Naive thymus-derived CD4-positive, alpha-beta T cell (primary cell): ENCODE data around the gene SULT4A1. TPM values are rescaled to one million over a fixed set of nuclear protein-coding genes. Genes with fewer than 3 reads are reported as not detected.

Experiments
- ATAC-seq: fragments of 150-1000 bp; cut with Tn5 transposase; 2 replicates; pipeline ENCODE4 v1.10.0; 2021; ENCODE audit warnings: mild to moderate bottlenecking, moderate library complexity
- CTCF ChIA-PET: fragments of 350-600 bp; sonication (Branson Sonifier 250); formaldehyde crosslinking; loops from one replicate; lab custom pipeline; 2021; ENCODE audit warnings: antibody characterized with exemption; lab: Charles Lee
- POLR2A ChIA-PET: fragments of 350-600 bp; sonication (Branson Sonifier 250); formaldehyde crosslinking; loops from one replicate; lab custom pipeline; 2021; ENCODE audit warnings: antibody characterized with exemption, inconsistent platforms; lab: Charles Lee
- DNase-seq, 9 donors: peaks; one replicate each; pipeline versions ENCODE4 v3.0.0 to v3.0.0-alpha.2; 2020 to 2022; ENCODE audit warnings: mixed read lengths in 1 of 9
- H3K27ac ChIP-seq: one replicate; pipeline ENCODE4 v1.7.0; 2013; ENCODE audit warnings: mild to moderate bottlenecking, low read depth, low read length, moderate library complexity
- H3K27me3 ChIP-seq, 2 donors: one replicate each; pipeline ENCODE4 v1.7.0; 2013; ENCODE audit warnings: low read length in 2 of 2, mild to moderate bottlenecking in 2 of 2, moderate library complexity in 2 of 2; ENCODE audit not compliant: control insufficient read depth in 2 of 2, insufficient read depth in 2 of 2
- H3K36me3 ChIP-seq, 3 experiments: 1 replicate in 2 of 3; 2 replicates in 1 of 3; pipeline ENCODE4 v1.7.0; 2013; ENCODE audit warnings: low read length in 3 of 3, mild to moderate bottlenecking in 3 of 3, moderate library complexity in 1 of 3; ENCODE audit not compliant: insufficient read depth in 3 of 3, control insufficient read depth in 2 of 3
- H3K4me1 ChIP-seq, 2 donors: one replicate each; pipeline ENCODE4 v1.7.0; 2013; ENCODE audit warnings: low read length in 2 of 2, mild to moderate bottlenecking in 2 of 2, moderate library complexity in 1 of 2; ENCODE audit not compliant: control insufficient read depth in 2 of 2, insufficient read depth in 2 of 2
- H3K4me3 ChIP-seq: 2 replicates; pipeline ENCODE4 v1.7.0; 2013; ENCODE audit warnings: mild to moderate bottlenecking, low read length
- H3K9me3 ChIP-seq, 3 experiments: 1 replicate in 2 of 3; 2 replicates in 1 of 3; pipeline ENCODE4 v1.7.0; 2013; ENCODE audit warnings: low read length in 3 of 3; ENCODE audit not compliant: control insufficient read depth in 2 of 3
- H3K27ac Mint-ChIP-seq, 9 donors: one replicate each; pipeline ENCODE4 v1.8.0; 2020 to 2022; ENCODE audit warnings: mixed read lengths in 9 of 9, mild to moderate bottlenecking in 8 of 9, moderate library complexity in 5 of 9, inconsistent platforms in 2 of 9
- H3K27me3 Mint-ChIP-seq, 5 donors: one replicate each; pipeline ENCODE4 v1.8.0; 2021 to 2022; ENCODE audit warnings: mixed read lengths in 5 of 5, mild to moderate bottlenecking in 1 of 5
- H3K36me3 Mint-ChIP-seq, 5 donors: one replicate each; pipeline ENCODE4 v1.8.0; 2020 to 2022; ENCODE audit warnings: mixed read lengths in 5 of 5, mild to moderate bottlenecking in 3 of 5, inconsistent platforms in 1 of 5
- H3K4me1 Mint-ChIP-seq, 7 donors: one replicate each; pipeline ENCODE4 v1.8.0; 2020 to 2022; ENCODE audit warnings: mixed read lengths in 7 of 7, mild to moderate bottlenecking in 3 of 7, inconsistent platforms in 1 of 7
- H3K4me3 Mint-ChIP-seq, 10 donors: one replicate each; pipeline ENCODE4 v1.8.0; 2020 to 2022; ENCODE audit warnings: mild to moderate bottlenecking in 10 of 10, mixed read lengths in 10 of 10, moderate library complexity in 6 of 10, inconsistent platforms in 2 of 10
- H3K9me3 Mint-ChIP-seq, 11 donors: one replicate each; pipeline ENCODE4 v1.8.0; 2020 to 2022; ENCODE audit warnings: mixed read lengths in 11 of 11, mild to moderate bottlenecking in 4 of 11, inconsistent platforms in 1 of 11, moderate library complexity in 1 of 11
- intact Hi-C, 2 donors: fragments of 100-400 bp; cut with micrococcal nuclease; formaldehyde crosslinking; loops; one replicate each; pipeline ENCODE4 v1.15.1; 2023
- polyA plus RNA-seq, 2 donors: library from polyadenylated mRNA; unstranded; fragments of 300-500 nt; fragmentation: Illumina TruSeq; gene quantifications; one replicate each; pipeline ENCODE4 v1.2.3, GENCODE V29; 2021
- total RNA-seq, 6 experiments: library from RNA in 5 of 6; stranded (reverse) in 5 of 6; gene quantifications; 1 replicate in 5 of 6; 2 replicates in 1 of 6; pipeline ENCODE4 v1.2.3 and lab custom pipeline; 2021 to 2026

SULT4A1 gene
- total and polyA plus RNA-seq, 7 experiments from 2014 or later, result not detected

DNA sequence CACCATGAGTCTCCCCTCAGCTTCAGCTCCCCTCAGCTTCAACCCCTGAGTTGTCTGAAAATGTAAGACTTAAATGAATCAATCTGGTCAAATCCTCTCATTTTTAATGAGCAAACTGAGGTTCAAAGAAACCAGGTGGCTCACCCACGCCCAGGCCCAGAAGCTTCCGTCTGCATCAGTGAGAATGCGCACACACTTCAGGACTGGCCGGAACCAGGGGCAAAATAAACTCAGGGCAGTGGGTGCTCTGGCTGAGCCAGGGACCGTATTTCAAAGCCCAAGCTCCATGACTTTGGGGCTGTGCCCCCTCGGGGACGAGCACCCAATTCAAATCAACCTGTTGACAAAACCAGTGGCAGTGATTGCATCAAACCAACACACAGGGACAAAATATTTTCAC is 3.1 kb downstream of the SULT4A1 start:
- ChIA-PET CTCF (no interaction called here), POLR2A (no interaction called here)
- Histone ChIP-seq H3K9me3 (peaks cover 0 to 6% (median 0%) of the 10 kb centered on the region in 3 experiments), H3K27ac (no peak overlapping the region), H3K4me3 (no peak overlapping the region), H3K36me3 (no peaks in the 10 kb centered on the region), H3K4me1 (no peaks in the 10 kb centered on the region), H3K27me3 (no peaks in the 10 kb centered on the region)
- Mint-ChIP-seq H3K4me3 (no peak overlapping the region), H3K27me3 (peaks cover 38 to 88% (median 57%) of the 10 kb centered on the region in 5 donors), H3K36me3 (peaks cover 0 to 8% (median 3%) of the 10 kb centered on the region in 5 donors), H3K9me3 (peaks cover 0 to 25% (median 10%) of the 10 kb centered on the region in 11 donors), H3K4me1 (peaks cover 0 to 10% (median 2%) of the 10 kb centered on the region in 7 donors), H3K27ac (no peak overlapping the region)
- intact Hi-C loops, result no loop called here
- no peak for DNase-seq
- ATAC-seq, result no peak

DNA sequence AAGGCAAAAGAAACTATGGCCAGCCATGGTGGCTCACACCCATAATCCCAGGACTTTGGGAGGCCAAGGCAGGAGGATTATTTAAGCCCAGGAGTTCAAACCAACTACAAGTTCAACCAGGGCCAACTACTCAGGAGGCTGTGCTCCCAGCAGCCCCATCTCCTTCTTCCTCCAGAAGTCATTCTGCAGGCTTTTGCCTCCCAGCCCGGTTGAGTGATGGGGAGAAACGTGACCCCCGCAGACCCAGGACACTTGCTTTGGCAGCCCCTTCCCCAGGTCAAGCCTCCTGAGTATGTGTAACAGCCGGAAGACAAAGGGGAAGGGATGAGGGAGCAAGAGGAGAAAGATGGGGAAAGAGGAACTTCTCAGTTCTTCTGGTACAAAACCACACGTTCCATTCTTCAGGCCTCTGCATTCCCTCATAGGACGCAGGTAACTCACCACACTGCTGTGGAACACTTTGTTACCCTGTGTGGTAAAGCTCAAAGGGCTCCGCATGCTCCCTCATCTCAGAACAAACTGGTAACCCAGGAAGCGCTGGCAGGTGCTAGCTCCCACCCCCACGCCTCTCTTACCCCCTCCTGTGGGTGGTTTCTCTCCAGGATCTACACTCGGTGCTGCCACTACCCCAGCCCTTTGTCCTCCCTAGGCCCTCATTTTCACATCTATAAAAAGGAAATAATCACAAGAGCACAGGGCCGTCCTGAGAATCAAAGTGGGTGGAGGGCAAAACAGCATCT is 4.0 kb downstream of the SULT4A1 start:
- ChIA-PET CTCF (no interaction called here), POLR2A (no interaction called here)
- Histone ChIP-seq H3K9me3 (peaks cover 0 to 6% (median 0%) of the 10 kb centered on the region in 3 experiments), H3K36me3 (no peaks in the 10 kb centered on the region), H3K27ac (no peak overlapping the region), H3K27me3 (no peaks in the 10 kb centered on the region), H3K4me3 (no peak overlapping the region), H3K4me1 (no peaks in the 10 kb centered on the region)
- peaks cover 0 to 8% (median 3%) of the 10 kb centered on the region in 5 donors for H3K36me3 Mint-ChIP-seq
- DNase-seq, result no peak
- intact Hi-C loops, result no loop called here
- H3K27me3 Mint-ChIP-seq, result peaks cover 30 to 87% (median 49%) of the 10 kb centered on the region in 5 donors
- peaks cover 0 to 10% (median 2%) of the 10 kb centered on the region in 7 donors for H3K4me1 Mint-ChIP-seq
- no peak overlapping the region for H3K4me3 Mint-ChIP-seq
- H3K9me3 Mint-ChIP-seq, result peaks cover 0 to 25% (median 7%) of the 10 kb centered on the region in 11 donors
- H3K27ac Mint-ChIP-seq, result no peak overlapping the region
- ATAC-seq, result no peak

DNA sequence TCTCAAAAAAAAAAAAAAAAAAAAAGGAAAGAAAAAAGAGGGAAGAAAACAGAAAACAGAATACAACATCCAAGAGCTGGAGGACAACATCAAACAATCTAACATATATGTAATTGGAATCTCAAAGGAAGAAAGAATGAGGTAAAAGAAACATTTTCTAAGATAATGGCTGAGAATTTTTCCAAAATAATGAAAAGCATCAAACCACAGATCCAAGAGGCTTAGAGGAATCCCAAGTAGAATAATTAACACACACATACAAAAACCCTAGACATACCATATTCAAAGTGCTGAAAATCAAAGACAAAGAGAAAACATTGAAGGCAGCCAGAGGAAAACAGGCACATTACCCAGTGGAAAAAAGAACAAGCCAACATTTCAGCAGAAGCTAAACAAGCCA is 4.9 kb downstream of the SULT4A1 start:
- no peaks in the 10 kb centered on the region for H3K36me3 ChIP-seq
- CTCF ChIA-PET, result no interaction called here
- POLR2A ChIA-PET, result no interaction called here

DNA sequence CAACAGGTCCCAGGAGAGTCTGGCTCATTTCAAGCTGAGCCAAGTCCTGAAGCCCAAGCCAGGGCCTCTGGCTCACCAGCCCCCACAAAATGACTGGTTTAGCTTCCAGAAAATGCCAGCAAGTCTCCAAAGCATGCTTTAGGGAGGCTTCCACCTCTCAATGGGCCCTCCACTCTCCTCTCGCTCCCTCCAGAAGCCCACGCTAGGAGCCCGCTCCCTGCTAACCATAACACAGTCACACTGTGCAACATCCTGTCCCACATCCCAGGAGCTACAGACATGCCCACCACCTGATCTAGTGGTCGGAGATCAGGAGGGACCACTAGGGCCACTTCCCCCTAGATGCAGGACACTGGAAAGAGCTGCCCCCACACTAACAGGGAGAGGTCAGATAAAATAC is 6.9 kb downstream of the SULT4A1 start:
- Histone ChIP-seq H3K4me1 (no peaks in the 10 kb centered on the region), H3K4me3 (no peak overlapping the region), H3K9me3 (peaks cover 0 to 6% (median 0%) of the 10 kb centered on the region in 3 experiments), H3K36me3 (no peaks in the 10 kb centered on the region), H3K27me3 (no peaks in the 10 kb centered on the region), H3K27ac (no peak overlapping the region)
- POLR2A ChIA-PET, result no interaction called here
- peaks cover 0 to 8% (median 3%) of the 10 kb centered on the region in 5 donors for H3K36me3 Mint-ChIP-seq
- no peak for ATAC-seq
- peaks cover 13 to 89% (median 35%) of the 10 kb centered on the region in 5 donors for H3K27me3 Mint-ChIP-seq
- CTCF ChIA-PET, result no interaction called here
- H3K4me3 Mint-ChIP-seq, result no peak overlapping the region
- H3K4me1 Mint-ChIP-seq, result peaks cover 0 to 3% (median 0%) of the 10 kb centered on the region in 7 donors
- no peak overlapping the region for H3K27ac Mint-ChIP-seq
- peaks cover 0 to 21% (median 7%) of the 10 kb centered on the region in 11 donors for H3K9me3 Mint-ChIP-seq
- DNase-seq, result no peak
- intact Hi-C loops, result no loop called here

More for the DNA sequence above, 4.9 kb downstream of the SULT4A1 start:
- Histone ChIP-seq H3K4me3 (no peak overlapping the region), H3K27ac (no peak overlapping the region), H3K4me1 (no peaks in the 10 kb centered on the region), H3K27me3 (no peaks in the 10 kb centered on the region), H3K9me3 (peaks cover 0 to 6% (median 0%) of the 10 kb centered on the region in 3 experiments)
- intact Hi-C loops, result no loop called here
- H3K4me1 Mint-ChIP-seq, result peaks cover 0 to 5% (median 0%) of the 10 kb centered on the region in 7 donors
- peaks cover 0 to 8% (median 3%) of the 10 kb centered on the region in 5 donors for H3K36me3 Mint-ChIP-seq
- DNase-seq (no peak), ATAC-seq (no peak)
- peaks cover 0 to 21% (median 7%) of the 10 kb centered on the region in 11 donors for H3K9me3 Mint-ChIP-seq
- peaks cover 25 to 85% (median 42%) of the 10 kb centered on the region in 5 donors for H3K27me3 Mint-ChIP-seq
- no peak overlapping the region for H3K27ac Mint-ChIP-seq
- H3K4me3 Mint-ChIP-seq, result no peak overlapping the region

DNA sequence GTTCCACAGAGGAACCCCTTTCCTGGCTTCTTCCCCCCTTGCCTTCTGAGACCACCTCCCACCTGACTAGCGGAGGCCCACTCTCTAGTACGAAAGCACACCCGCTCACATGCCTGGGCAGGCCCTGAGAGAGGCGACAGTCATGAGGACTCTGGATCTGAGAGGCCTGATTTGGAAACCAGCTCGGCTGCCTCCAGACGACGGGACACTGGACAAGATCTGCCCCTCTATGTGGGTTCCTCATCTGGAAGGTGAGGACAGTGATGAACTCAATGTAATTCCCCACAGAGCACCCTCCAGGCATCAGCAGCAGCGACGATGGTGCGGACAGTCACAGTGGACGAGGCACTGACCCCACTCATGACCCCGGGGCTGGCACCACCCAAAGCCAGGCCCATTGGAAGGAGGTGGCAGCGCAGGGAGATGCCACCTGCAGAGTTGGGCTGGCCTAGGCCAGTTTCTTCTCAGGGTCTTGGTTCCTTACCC is 7.5 kb downstream of the SULT4A1 start:
- H3K4me1 ChIP-seq, result no peaks in the 10 kb centered on the region
- H3K4me1 Mint-ChIP-seq, result peaks cover 0 to 3% (median 0%) of the 10 kb centered on the region in 7 donors
- no peak overlapping the region for H3K27ac Mint-ChIP-seq
- ATAC-seq (no peak), DNase-seq (no peak)
- H3K27me3 ChIP-seq, result no peaks in the 10 kb centered on the region
- H3K27ac ChIP-seq, result no peak overlapping the region
- POLR2A ChIA-PET, result no interaction called here
- H3K27me3 Mint-ChIP-seq, result peaks cover 11 to 85% (median 38%) of the 10 kb centered on the region in 5 donors
- no peak overlapping the region for H3K4me3 Mint-ChIP-seq
- CTCF ChIA-PET, result no interaction called here
- intact Hi-C loops, result no loop called here
- no peaks in the 10 kb centered on the region for H3K36me3 ChIP-seq
- no peak overlapping the region for H3K4me3 ChIP-seq
- H3K9me3 ChIP-seq, result peaks cover 0 to 6% (median 0%) of the 10 kb centered on the region in 3 experiments
- H3K36me3 Mint-ChIP-seq, result peaks cover 0 to 8% (median 3%) of the 10 kb centered on the region in 5 donors
- peaks cover 0 to 21% (median 7%) of the 10 kb centered on the region in 11 donors for H3K9me3 Mint-ChIP-seq

DNA sequence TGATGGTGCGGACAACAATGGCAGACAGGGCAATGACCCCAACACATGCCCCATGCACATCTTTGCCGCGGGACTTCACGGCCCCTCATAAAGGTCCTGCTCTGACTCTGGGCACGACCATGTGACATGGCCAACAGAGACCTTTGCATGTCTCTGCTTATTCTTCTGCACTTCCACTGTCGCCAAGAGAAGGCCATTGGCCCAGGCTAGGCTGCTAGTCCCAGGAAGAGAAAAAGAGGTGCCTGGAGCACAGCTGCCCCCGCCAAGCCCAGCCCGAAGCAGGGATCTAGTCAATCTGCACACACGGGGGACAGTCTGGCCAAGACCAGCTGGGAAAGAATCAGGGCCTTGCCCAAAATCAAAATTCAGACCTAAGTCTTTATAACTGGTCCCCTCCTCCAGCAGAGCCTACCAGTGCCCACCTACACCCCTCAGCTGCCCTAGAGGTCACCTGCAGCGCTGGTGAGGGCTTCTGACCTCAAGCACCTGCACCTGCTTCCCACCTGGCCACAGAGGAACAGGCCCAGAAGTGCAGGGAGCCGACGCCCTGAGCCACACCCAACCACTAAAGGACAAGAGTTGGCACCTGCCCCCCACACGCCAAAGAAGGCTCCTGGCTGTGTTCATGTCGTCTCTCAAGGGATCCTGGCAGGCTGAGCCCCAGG is 8.1 kb downstream of the SULT4A1 start:
- Histone ChIP-seq H3K9me3 (peaks cover 0 to 6% (median 0%) of the 10 kb centered on the region in 3 experiments), H3K4me1 (no peaks in the 10 kb centered on the region), H3K4me3 (no peak overlapping the region), H3K36me3 (no peaks in the 10 kb centered on the region), H3K27me3 (no peaks in the 10 kb centered on the region), H3K27ac (no peak overlapping the region)
- intact Hi-C loops, result no loop called here
- peaks cover 0 to 21% (median 7%) of the 10 kb centered on the region in 11 donors for H3K9me3 Mint-ChIP-seq
- DNase-seq (no peak), ATAC-seq (no peak)
- POLR2A ChIA-PET, result no interaction called here
- no peak overlapping the region for H3K27ac Mint-ChIP-seq
- peaks cover 9 to 83% (median 40%) of the 10 kb centered on the region in 5 donors for H3K27me3 Mint-ChIP-seq
- peaks cover 0 to 8% (median 3%) of the 10 kb centered on the region in 5 donors for H3K36me3 Mint-ChIP-seq
- CTCF ChIA-PET, result no interaction called here
- H3K4me1 Mint-ChIP-seq, result peaks cover 0 to 3% (median 0%) of the 10 kb centered on the region in 7 donors
- H3K4me3 Mint-ChIP-seq, result no peak overlapping the region
